HUES48 (cell line): ENCODE measurements around the gene GNLY.

Experiments used
- H3K27ac ChIP-seq: one replicate; pipeline ENCODE4 v1.7.0; 2013; ENCODE audit warnings: low read depth, low read length, inconsistent platforms
- H3K27me3 ChIP-seq: 2 replicates; pipeline ENCODE4 v1.6.1; 2013; ENCODE audit warnings: mild to moderate bottlenecking, low read length; ENCODE audit not compliant: control insufficient read depth, insufficient read depth
- H3K36me3 ChIP-seq: 2 replicates; pipeline ENCODE4 v1.6.1; 2013; ENCODE audit warnings: low read length; ENCODE audit not compliant: control insufficient read depth, insufficient read depth
- H3K4me1 ChIP-seq: 2 replicates; pipeline ENCODE4 v1.6.1; 2013; ENCODE audit warnings: mild to moderate bottlenecking, low read length; ENCODE audit not compliant: control insufficient read depth, insufficient read depth
- H3K4me3 ChIP-seq: 2 replicates; pipeline ENCODE4 v1.5.1; 2013; ENCODE audit warnings: mild to moderate bottlenecking, low read depth, low read length
- H3K9ac ChIP-seq: 2 replicates; pipeline ENCODE4 v1.6.1; 2013; ENCODE audit warnings: mild to moderate bottlenecking, low read depth, low read length, moderate library complexity
- H3K9me3 ChIP-seq: 2 replicates; pipeline ENCODE4 v1.6.1; 2013; ENCODE audit warnings: low read length; ENCODE audit not compliant: control insufficient read depth, insufficient read depth

GNLY gene

GRCh38 chr2:85675866-85676548, 18.2 kb upstream of the GNLY start:
- Histone ChIP-seq H3K4me1 (peaks cover 3% of the 10 kb centered on the region; the same call in 1 of the 2 replicates), H3K27ac (no peak overlapping the region), H3K9ac (no peak overlapping the region), H3K4me3 (no peak overlapping the region), H3K9me3 (no peaks in the 10 kb centered on the region), H3K36me3 (no peaks in the 10 kb centered on the region), H3K27me3 (no peaks in the 10 kb centered on the region)

- H3K36me3 ChIP-seq, result no peaks in the 10 kb centered on the region
- H3K4me1 ChIP-seq, result peaks cover 3% of the 10 kb centered on the region; the same call in 1 of the 2 replicates
- H3K9me3 ChIP-seq, result no peaks in the 10 kb centered on the region
- H3K27ac ChIP-seq, result no peak overlapping the region
- H3K4me3 ChIP-seq, result no peak overlapping the region
- no peaks in the 10 kb centered on the region for H3K27me3 ChIP-seq
- H3K9ac ChIP-seq, result no peak overlapping the region
Measured at GRCh38 chr2:85678377-85678776, 15.8 kb upstream of the GNLY start.

- peak overlapping the region; percentile 33; the same call in 1 of the 2 replicates for H3K4me3 ChIP-seq
- no peaks in the 10 kb centered on the region for H3K36me3 ChIP-seq
- peaks cover 3% of the 10 kb centered on the region; the same call in 1 of the 2 replicates for H3K4me1 ChIP-seq
- no peaks in the 10 kb centered on the region for H3K9me3 ChIP-seq
- H3K27ac ChIP-seq, result no peak overlapping the region
- no peaks in the 10 kb centered on the region for H3K27me3 ChIP-seq
- no peak overlapping the region for H3K9ac ChIP-seq
Measured at GRCh38 chr2:85678794-85679672, 15.1 kb upstream of the GNLY start.

- no peak overlapping the region for H3K9ac ChIP-seq
- peaks cover 3% of the 10 kb centered on the region; the same call in 1 of the 2 replicates for H3K4me1 ChIP-seq
- no peak overlapping the region for H3K4me3 ChIP-seq
- H3K27ac ChIP-seq, result no peak overlapping the region
- H3K36me3 ChIP-seq, result no peaks in the 10 kb centered on the region
- no peaks in the 10 kb centered on the region for H3K9me3 ChIP-seq
- H3K27me3 ChIP-seq, result no peaks in the 10 kb centered on the region
Measured at GRCh38 chr2:85680707-85681371, 13.3 kb upstream of the GNLY start.

GRCh38 chr2:85681372-85681763, 12.8 kb upstream of the GNLY start:
- Histone ChIP-seq H3K9ac (no peak overlapping the region), H3K27me3 (no peaks in the 10 kb centered on the region), H3K4me3 (no peak overlapping the region), H3K27ac (no peak overlapping the region), H3K9me3 (no peaks in the 10 kb centered on the region), H3K4me1 (peaks cover 3% of the 10 kb centered on the region; the same call in 1 of the 2 replicates), H3K36me3 (no peaks in the 10 kb centered on the region)

- Histone ChIP-seq H3K27me3 (no peaks in the 10 kb centered on the region), H3K4me3 (no peak overlapping the region)
Measured at GRCh38 chr2:85681776-85682175, 12.4 kb upstream of the GNLY start.

GRCh38 chr2:85682378-85682777, 11.8 kb upstream of the GNLY start:
- Histone ChIP-seq H3K4me3 (no peak overlapping the region), H3K36me3 (no peaks in the 10 kb centered on the region), H3K27me3 (no peaks in the 10 kb centered on the region), H3K27ac (no peak overlapping the region), H3K9me3 (no peaks in the 10 kb centered on the region), H3K4me1 (peaks cover 8% of the 10 kb centered on the region), H3K9ac (no peak overlapping the region)

More at GRCh38 chr2:85681776-85682175, 12.4 kb upstream of the GNLY start:
- no peak overlapping the region for H3K9ac ChIP-seq
- no peaks in the 10 kb centered on the region for H3K36me3 ChIP-seq
- no peaks in the 10 kb centered on the region for H3K9me3 ChIP-seq
- H3K27ac ChIP-seq, result no peak overlapping the region
- peaks cover 3% of the 10 kb centered on the region; the same call in 1 of the 2 replicates for H3K4me1 ChIP-seq

- H3K4me3 ChIP-seq, result no peak overlapping the region
- no peaks in the 10 kb centered on the region for H3K27me3 ChIP-seq
- H3K36me3 ChIP-seq, result no peaks in the 10 kb centered on the region
- no peak overlapping the region for H3K27ac ChIP-seq
- H3K9me3 ChIP-seq, result no peaks in the 10 kb centered on the region
- H3K9ac ChIP-seq, result no peak overlapping the region
- peaks cover 5% of the 10 kb centered on the region; the same call in 1 of the 2 replicates for H3K4me1 ChIP-seq
Measured at GRCh38 chr2:85684380-85684779, 9.8 kb upstream of the GNLY start.

- peaks cover 5% of the 10 kb centered on the region; the same call in 1 of the 2 replicates for H3K4me1 ChIP-seq
- H3K9ac ChIP-seq, result no peak overlapping the region
- no peaks in the 10 kb centered on the region for H3K9me3 ChIP-seq
- H3K27me3 ChIP-seq, result no peaks in the 10 kb centered on the region
- H3K36me3 ChIP-seq, result no peaks in the 10 kb centered on the region
- no peak overlapping the region for H3K27ac ChIP-seq
- no peak overlapping the region for H3K4me3 ChIP-seq
Measured at GRCh38 chr2:85684806-85685205, 9.4 kb upstream of the GNLY start.

- no peak overlapping the region for H3K9ac ChIP-seq
- H3K27me3 ChIP-seq, result no peaks in the 10 kb centered on the region
- H3K27ac ChIP-seq, result no peak overlapping the region
- peaks cover 5% of the 10 kb centered on the region; the same call in 1 of the 2 replicates for H3K4me1 ChIP-seq
- no peak overlapping the region for H3K4me3 ChIP-seq
- no peaks in the 10 kb centered on the region for H3K9me3 ChIP-seq
- no peaks in the 10 kb centered on the region for H3K36me3 ChIP-seq
Measured at GRCh38 chr2:85690932-85691331, 3.2 kb upstream of the GNLY start.
